Smooth muscle cell (in vitro differentiated cells): ENCODE measurements around the gene DNAH11. TPM values are rescaled to one million over a fixed set of nuclear protein-coding genes. Genes with fewer than 3 reads are reported as not detected.
"Not testable (repeated sequence)": the region's sequence is repeated elsewhere in the genome, so short reads cannot be mapped to it uniquely, and the experiment has no call there.

ENCODE experiments used
- DNase-seq: peaks from one replicate; lab custom pipeline; 2025; ENCODE audit not compliant: unreplicated experiment; lab: John Stamatoyannopoulos, UW
- H2AFZ ChIP-seq: fragments of 200-600 bp; sonication (generic); 2 replicates; pipeline ENCODE4 v1.6.0; 2016; ENCODE audit warnings: antibody characterized with exemption, low read depth, mild to moderate bottlenecking
- H3F3A ChIP-seq: fragments of 200-600 bp; sonication (generic); 2 replicates; pipeline ENCODE4 v1.6.0; 2017; ENCODE audit warnings: antibody characterized with exemption, low read depth
- H3K27ac ChIP-seq: fragments of 200-600 bp; sonication (generic); 2 replicates; pipeline ENCODE4 v1.5.1; 2016; ENCODE audit warnings: low read depth, mild to moderate bottlenecking
- H3K27me3 ChIP-seq: fragments of 200-600 bp; sonication (generic); 2 replicates; pipeline ENCODE4 v1.6.1; 2016; ENCODE audit warnings: low read depth, mild to moderate bottlenecking
- H3K36me3 ChIP-seq: fragments of 200-600 bp; sonication (generic); 2 replicates; pipeline ENCODE4 v1.5.1; 2016; ENCODE audit warnings: low read depth
- H3K4me1 ChIP-seq: fragments of 200-600 bp; sonication (generic); 2 replicates; pipeline ENCODE4 v1.5.1; 2016; ENCODE audit warnings: low read depth
- H3K4me2 ChIP-seq: fragments of 200-600 bp; sonication (generic); 2 replicates; pipeline ENCODE4 v1.6.0; 2016; ENCODE audit warnings: mild to moderate bottlenecking
- H3K4me3 ChIP-seq: fragments of 200-600 bp; sonication (generic); 2 replicates; pipeline ENCODE4 v1.5.1; 2016; ENCODE audit warnings: mild to moderate bottlenecking
- H3K79me2 ChIP-seq: fragments of 200-600 bp; sonication (generic); 2 replicates; pipeline ENCODE4 v1.6.0; 2016; ENCODE audit warnings: low read depth, mild to moderate bottlenecking
- H3K9ac ChIP-seq: fragments of 200-600 bp; sonication (generic); 2 replicates; pipeline ENCODE4 v1.6.0; 2016; ENCODE audit warnings: low read depth
- H3K9me3 ChIP-seq: fragments of 200-600 bp; sonication (generic); replicated peaks from 2 replicates; pipeline ENCODE4 v1.5.1; 2016; ENCODE audit warnings: low read depth
- H4K20me1 ChIP-seq: fragments of 200-600 bp; sonication (generic); 2 replicates; pipeline ENCODE4 v1.6.0; 2016; ENCODE audit warnings: low read depth
- WGBS: methylation state at CpG from one replicate; pipeline ENCODE4 v1.1.7; 2016; ENCODE audit warnings: low lambda C conversion rate; 5-methylcytosine and 5-hydroxymethylcytosine counted together
- polyA plus RNA-seq: library from polyadenylated mRNA; unstranded; fragments of >200 nt; fragmentation: Nextera tagmentation; extraction: Ambion mirVana; gene quantifications from 2 replicates; pipeline ENCODE4 v1.2.1, GENCODE V29; 2016
- total RNA-seq: library from RNA; depleted of rRNA; stranded (reverse); fragments of >200 nt; gene quantifications from 2 replicates; pipeline ENCODE4 v1.2.3, GENCODE V29; 2014
- TF ChIP-seq, protein P1 (sequence below): fragments of 200-600 bp; sonication (generic); IDR thresholded peaks from 2 replicates; pipeline ENCODE4 v1.5.1; 2017; ENCODE audit warnings: borderline replicate concordance, mild to moderate bottlenecking, antibody characterized with exemption; ENCODE audit not compliant: insufficient read depth, poor library complexity, severe bottlenecking

Gene DNAH11
- total and polyA plus RNA-seq, 2 experiments from 2014 or later: 0.22 to 0.63 TPM

DNA sequence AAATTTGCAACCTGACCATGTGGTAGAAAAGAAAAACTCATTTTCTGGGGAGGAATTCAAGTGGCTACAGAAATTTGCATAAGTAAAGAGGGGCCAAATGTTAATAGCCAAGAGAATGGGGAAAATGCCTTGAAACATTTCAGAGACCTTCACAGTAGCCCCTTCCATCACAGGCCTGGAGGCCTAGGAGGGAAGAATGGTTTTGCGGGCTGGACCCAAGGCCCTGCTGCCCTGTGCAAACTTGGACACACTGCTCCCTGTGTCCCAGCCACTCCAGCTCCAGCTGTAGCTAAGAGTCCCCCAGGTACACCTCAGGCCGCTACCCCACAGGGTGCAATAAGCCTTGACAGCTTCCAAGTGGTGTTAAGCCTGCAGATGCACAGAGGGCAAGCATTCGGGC is 16.4 kb upstream of the DNAH11 start:
- no peak for DNase-seq
- Histone ChIP-seq H3F3A (no peaks in the 10 kb centered on the region), H3K9me3 (no peaks in the 10 kb centered on the region), H4K20me1 (no peaks in the 10 kb centered on the region), H3K36me3 (no peaks in the 10 kb centered on the region), H3K4me1 (no peaks in the 10 kb centered on the region), H3K4me2 (no peak overlapping the region), H3K4me3 (no peak overlapping the region), H3K27me3 (no peaks in the 10 kb centered on the region), H3K27ac (no peak overlapping the region), H3K79me2 (no peaks in the 10 kb centered on the region), H2AFZ (no peak overlapping the region), H3K9ac (no peak overlapping the region)
- WGBS: 92% methylated on average over 3 of the region's 3 CpGs
- TF ChIP-seq, protein P1, sequence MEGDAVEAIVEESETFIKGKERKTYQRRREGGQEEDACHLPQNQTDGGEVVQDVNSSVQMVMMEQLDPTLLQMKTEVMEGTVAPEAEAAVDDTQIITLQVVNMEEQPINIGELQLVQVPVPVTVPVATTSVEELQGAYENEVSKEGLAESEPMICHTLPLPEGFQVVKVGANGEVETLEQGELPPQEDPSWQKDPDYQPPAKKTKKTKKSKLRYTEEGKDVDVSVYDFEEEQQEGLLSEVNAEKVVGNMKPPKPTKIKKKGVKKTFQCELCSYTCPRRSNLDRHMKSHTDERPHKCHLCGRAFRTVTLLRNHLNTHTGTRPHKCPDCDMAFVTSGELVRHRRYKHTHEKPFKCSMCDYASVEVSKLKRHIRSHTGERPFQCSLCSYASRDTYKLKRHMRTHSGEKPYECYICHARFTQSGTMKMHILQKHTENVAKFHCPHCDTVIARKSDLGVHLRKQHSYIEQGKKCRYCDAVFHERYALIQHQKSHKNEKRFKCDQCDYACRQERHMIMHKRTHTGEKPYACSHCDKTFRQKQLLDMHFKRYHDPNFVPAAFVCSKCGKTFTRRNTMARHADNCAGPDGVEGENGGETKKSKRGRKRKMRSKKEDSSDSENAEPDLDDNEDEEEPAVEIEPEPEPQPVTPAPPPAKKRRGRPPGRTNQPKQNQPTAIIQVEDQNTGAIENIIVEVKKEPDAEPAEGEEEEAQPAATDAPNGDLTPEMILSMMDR: no peak

DNA sequence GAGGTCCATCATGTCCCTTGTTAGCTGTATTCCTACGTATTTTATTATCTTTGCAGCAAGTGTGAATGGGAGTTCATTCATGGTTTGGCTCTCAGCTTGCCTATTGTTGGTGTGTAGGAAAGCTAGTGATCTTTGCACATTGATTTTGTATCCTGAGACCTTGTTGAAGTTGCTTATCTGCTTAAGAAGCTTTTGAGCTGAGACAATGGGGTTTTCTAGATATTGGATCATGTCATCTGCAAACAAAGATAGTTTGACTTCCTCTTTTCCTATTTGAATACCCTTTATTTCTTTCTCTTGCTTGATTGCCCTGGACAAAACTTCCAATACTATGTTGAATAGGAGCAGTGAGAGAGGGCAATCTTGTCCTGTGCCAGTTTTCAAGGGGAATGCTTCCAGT is 10.4 kb upstream of the DNAH11 start:
- not testable (repeated sequence) for H3K79me2 ChIP-seq, H2AFZ ChIP-seq, H3K4me2 ChIP-seq, DNase-seq, H3K27ac ChIP-seq, H3K4me1 ChIP-seq, H3K9me3 ChIP-seq, H3K36me3 ChIP-seq, H3K9ac ChIP-seq, H4K20me1 ChIP-seq, H3K4me3 ChIP-seq, H3K27me3 ChIP-seq, H3F3A ChIP-seq
- WGBS: 80% methylated on average over 1 of the region's 1 CpG

DNA sequence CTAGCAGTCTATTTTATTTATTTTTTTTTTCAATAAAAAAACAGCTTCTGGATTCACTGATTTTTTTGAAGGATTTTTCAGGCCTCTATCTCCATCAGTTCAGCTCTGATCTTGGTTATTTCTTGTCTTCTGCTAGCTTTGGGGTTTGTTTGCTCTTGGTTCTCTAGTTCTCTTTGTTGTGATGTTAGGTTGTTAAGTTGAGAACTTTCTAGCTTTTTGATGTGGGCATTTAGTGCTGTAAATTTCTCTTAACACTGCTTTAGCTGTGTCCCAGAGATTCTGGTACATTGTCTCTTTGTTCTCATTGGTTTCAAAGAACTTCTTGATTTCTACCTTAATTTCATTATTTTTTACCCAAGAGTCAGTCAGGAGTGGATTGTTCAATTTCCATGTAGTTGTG is 9.2 kb upstream of the DNAH11 start:
- H3K27ac ChIP-seq: not testable (repeated sequence)

DNA sequence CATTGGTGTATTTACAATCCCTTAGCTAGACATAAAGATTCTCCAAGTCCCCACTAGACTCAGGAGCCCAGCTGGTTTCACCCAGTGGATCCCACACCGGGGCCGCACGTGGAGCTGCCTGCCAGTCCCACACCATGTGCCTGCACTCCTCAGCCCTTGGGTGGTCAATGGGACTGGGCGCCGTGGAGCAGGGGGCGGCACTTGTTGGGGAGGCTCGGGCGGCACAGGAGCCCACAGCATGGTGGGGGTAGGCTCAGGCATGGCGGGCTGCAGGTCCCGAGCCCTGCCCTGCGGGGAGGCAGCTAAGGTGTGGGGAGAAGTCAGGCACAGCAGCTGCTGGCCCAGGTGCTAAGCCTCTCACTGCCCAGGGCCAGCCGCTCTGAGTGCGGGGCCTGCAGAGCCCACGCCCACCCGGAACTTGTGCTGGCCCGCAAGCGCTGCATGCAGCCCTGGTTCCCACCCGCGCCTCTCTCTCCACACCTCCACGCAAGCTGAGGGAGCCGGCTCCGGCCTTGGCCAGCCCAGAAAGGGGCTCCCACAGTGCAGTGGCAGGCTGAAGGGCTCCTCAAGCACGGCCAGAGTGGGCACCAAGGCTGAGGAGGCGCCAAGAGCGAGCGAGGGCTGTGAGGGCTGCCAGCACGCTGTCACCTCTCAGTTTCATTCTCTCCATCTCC is 6.3 kb upstream of the DNAH11 start:
- whole genome bisulfite sequencing: 96% methylated on average over 27 of the region's 27 CpGs
- not testable (repeated sequence) for H3K4me2 ChIP-seq, H3F3A ChIP-seq, H3K27ac ChIP-seq, H3K9me3 ChIP-seq, H3K9ac ChIP-seq, DNase-seq, H3K4me3 ChIP-seq, H3K4me1 ChIP-seq, H3K79me2 ChIP-seq, H2AFZ ChIP-seq, H4K20me1 ChIP-seq, H3K36me3 ChIP-seq
- peaks cover 24% of the 10 kb centered on the region for H3K27me3 ChIP-seq

More for the DNA sequence above, 9.2 kb upstream of the DNAH11 start:
- H3K27me3 ChIP-seq, H2AFZ ChIP-seq, H3K9ac ChIP-seq, H3K79me2 ChIP-seq, H3K9me3 ChIP-seq, H4K20me1 ChIP-seq, DNase-seq, H3K36me3 ChIP-seq, H3K4me1 ChIP-seq, H3K4me3 ChIP-seq, H3F3A ChIP-seq, H3K4me2 ChIP-seq: not testable (repeated sequence)

DNA sequence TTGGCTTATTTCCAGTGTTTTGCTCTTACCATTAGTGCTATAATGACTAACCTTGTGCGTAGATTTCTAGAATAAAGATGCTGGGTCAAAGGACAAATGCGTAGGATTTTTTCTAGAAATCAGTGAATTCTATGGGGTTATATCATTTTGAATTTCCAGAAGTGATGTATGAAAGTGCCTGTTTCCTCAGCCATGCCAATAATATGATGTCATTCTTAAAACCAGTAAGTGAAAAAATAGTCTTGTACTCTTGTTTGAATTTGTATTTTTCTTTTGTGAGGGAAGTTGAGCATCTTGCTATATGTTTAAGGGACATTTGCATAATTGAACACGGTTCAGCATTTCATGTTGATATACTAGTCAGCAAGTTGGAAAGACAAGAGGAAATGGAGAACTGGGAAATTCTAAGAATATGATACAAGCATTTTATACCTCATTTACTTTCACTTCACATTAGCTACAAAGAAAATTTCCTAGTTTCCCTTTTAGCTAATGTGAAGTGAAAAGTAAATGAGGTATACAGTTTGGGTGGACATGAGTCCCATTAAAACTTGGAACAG is 3.8 kb upstream of the DNAH11 start:
- Histone ChIP-seq H3K4me1 (peaks cover 7% of the 10 kb centered on the region), H3F3A (no peaks in the 10 kb centered on the region), H2AFZ (no peak overlapping the region), H3K36me3 (no peaks in the 10 kb centered on the region), H3K4me3 (no peak overlapping the region), H3K79me2 (no peaks in the 10 kb centered on the region), H4K20me1 (no peaks in the 10 kb centered on the region), H3K9ac (no peak overlapping the region), H3K27ac (no peak overlapping the region), H3K27me3 (peaks cover 48% of the 10 kb centered on the region), H3K4me2 (no peak overlapping the region), H3K9me3 (no peaks in the 10 kb centered on the region)
- no peak for DNase-seq
- 98% methylated on average over 3 of the region's 3 CpGs for WGBS
- TF ChIP-seq, protein P1: no peak
